ENCODE results near the gene RAPGEF4.

RAPGEF4 gene

DNA sequence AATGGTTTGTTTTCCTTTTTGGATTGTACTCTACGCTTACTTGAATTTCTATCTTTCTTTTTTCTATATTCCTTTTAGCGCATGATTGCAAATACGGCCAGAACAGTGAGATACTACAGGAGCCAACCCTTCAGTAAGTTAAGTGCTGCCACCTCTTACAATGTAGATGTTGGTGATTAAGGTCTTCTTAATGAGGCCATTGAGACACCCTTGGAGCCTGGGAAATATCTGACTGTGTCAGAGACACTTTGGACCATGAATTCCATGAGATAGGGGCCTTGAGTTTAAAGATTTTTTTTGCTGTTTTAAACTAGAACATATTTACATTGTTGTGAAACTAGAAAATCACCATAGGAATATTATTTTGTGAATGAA lies 312.9 kb downstream of the RAPGEF4 start:
- DNase-seq: no peak

DNA sequence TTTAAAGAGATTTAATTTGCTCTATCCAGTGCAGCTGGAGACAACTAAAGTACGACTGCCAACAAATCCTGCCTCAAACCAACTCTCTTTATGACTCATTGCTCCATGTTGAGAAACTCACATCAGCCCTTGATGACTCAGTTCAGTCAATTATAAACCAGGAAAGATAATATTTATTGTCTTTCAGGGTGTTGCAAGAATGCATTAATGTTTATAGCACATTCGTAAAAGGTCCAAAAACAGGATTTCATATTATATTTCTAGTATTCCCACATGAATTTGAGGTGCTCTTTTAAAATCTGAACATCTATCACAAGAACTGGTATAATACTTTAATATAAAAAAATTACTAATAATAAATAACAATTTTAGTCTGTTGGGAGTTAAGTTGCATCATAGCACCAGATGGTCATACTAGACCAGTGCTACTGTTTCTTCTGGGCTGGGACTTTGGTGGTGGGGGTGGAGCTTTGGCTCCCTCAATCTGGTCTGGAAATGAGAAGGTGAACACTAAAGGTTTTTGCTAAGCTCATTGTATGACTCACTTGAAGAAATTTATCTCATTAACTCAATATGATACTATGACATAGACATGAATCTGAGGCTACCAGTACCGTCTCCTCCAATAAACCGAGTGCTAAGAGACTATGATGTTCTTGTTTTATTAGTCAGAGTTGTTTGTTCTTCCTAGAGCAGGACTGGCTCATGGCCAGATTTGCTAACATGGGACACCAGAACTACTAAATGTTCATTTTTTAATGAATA lies 313.4 kb downstream of the RAPGEF4 start:
- DNase-seq: no peak

DNA sequence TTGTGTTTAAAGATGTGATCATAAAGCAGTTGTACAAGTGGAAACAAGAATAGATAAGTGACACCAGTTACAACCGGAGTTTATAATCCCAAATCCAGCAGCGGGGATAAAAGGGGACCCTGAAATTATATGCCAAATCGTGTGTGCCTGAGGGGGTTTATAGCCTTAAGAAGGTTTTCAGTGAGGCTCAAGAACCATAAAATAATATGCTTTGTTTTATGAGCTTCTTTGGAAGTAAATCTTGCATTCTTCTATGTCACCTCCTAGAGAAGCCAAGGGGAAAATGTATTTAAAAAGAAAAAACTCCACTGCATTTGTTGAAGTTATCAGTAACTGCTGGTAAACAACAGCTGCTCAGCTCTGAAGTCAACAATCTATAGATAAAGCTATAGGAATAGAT lies 314.2 kb downstream of the RAPGEF4 start:
- DNase-seq: no peak

DNA sequence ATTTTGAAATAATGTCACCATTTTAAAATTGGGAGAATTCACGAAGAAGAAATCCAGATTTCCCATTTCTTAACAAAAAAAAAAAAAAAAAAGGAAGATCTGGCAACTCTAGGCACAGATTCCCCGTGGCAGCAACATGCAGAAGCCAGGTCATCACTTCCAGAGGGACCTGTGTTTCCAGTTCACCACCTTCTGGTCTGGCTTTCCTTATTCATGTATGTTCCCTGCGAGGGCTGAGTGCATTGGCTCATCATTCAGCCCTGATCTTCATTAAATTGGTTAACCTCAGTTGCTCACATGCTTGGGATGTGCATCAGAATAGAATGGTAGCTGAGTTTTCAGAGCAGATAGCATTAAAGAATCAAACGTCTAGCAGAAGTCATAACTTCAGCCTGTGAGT lies 315.0 kb downstream of the RAPGEF4 start:
- no peak for DNase-seq

DNA sequence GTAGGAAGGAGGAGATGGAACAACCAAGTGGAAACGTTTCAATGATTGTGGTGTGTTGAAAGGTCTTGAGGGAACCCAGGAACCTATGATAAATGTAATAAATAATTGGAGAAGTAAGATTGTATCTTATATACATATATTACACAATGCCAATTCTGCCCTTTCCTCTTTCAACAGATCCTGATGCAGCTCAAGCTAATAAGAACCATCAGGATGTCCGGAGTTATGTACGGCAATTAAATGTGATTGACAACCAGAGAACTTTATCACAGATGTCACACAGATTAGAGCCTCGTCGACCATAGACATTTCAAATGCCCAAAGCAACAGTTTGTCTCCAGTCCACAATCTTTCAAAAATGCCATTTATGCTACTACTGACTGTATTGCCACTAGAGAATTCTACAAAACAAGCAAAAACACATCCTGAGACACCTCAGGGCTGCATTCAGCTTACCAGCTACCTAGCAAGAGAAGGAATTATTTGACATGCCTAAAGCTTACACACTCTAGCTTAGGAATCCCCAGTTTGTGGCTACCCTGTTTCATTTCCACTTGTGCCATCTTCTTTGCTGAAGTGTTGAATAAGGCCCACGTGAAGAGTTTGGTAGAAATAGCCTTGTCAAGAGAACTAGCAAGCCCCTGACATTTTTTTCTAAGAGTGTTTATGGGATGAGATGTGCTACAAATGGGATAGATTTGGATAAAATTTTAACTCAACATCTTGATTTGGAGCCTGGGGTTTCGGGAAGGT lies 316.0 kb downstream of the RAPGEF4 start:
- no peak for DNase-seq

DNA sequence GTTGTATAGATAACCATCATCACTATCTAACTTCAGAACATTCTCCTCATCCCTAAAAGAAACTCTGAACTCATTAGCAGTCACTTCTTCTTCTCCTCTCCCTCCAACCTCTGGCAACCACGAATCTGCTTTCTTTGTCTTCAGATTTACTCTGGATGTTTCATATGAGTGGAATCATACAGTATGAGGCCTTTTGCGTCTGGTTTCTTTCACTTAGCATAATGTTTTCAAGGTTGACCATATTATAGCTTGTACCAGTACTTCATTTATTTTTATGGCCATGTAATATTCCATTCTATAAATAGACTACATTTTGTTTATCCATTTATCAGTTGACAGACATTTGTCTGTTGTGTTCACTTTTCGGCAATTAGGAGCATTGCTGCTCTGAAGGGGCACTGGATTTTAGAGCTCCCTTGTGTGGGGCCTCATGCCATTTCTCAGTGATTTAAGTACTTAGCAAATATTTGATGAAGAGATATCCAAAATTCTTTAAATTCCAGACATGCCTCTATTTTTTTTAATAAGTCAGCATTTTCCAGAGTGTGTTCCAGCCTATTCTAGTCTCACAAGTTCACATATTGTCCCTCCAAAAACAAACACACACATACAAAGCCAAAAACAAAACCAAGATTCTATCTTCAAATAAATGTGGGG lies 317.5 kb downstream of the RAPGEF4 start:
- no peak for DNase-seq

DNA sequence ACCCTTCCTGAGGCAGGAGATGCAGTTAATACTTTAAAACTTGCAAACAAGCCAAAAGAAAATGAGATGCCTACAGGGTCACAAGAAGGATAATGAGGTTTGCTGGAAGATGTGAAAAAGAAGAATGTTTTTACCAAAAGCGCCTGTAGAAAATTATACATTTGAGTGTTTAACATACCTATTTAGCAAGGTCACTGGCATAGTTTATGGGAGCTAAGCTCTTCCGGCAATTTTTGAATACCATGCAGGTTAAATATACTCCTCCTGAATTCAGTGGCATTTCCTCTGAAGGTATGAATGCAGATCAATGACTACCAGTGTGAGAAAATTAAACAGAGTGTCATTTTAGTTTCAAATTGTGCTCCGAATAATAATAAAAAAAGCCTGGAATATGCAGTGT lies 318.8 kb downstream of the RAPGEF4 start:
- no peak for DNase-seq

DNA sequence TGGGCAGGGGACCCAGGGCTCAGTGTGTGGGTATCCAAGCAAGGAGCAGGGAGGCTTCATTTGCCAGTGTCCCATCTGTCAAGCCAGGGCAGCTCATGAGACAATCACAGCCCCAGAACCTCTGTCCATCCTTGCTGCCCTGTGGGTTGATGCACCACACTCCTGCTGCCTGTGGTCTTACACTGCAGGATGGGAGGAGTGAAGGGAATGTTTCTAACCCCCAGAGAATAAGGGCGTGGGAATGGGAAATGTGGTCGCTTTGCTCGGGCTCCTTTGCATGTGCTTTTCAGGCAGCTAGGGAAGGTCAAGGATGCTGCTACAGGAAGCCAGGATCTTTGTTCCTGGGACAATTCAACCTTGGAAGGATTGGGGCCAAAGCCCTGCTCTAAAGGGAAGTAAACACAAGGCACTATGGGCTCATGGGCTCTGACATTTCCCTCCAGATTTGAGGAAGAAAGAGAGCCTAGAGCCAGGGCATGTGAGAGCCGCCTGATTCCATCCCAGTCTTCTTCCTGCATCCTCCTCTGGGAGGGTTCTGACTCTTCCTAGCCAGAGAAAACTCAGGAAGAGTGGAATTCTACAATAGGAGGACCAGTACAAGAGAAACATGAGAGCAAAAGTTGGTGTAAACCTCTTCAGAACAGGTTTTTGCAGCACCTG lies 321.2 kb downstream of the RAPGEF4 start:
- DNase-seq: no peak

DNA sequence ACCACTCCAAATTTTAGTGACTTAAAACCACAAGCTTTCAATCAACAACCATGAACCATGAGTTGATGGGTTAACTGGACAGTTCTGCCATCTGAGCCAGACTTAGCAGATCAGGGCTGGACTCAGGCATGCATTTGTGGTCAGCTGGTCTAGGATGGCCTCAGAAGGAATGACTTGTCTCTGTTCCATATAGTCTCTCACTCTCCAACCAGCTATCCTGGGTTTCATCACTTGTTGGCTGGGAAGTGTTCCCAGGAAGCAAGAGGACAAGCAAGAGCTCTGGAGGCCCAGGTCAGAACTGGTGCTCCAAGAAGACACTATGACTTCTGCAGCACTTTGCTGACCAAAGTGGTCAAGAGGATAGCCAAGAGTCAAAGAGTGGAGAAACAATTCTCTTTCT lies 322.5 kb downstream of the RAPGEF4 start:
- no peak for DNase-seq

DNA sequence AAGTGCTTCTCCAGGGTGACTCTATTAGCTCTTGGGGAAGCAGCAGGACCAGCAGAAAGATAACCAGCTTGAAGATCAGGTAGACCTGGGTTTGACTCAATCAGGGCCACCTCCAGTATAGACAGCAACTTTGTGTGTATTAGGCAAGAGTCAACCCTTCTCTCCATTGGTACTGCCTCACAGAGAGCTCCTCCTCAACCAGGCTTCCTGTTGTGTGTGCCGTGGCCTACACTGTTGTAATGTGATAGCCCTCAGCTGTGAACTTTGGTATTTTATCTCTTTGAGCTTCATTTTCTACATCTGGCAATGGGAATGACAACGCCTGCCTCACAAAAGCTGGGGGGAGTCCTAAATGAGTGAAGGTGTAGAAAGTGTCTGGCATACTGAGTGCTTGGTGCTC lies 323.0 kb downstream of the RAPGEF4 start:
- no peak for DNase-seq

DNA sequence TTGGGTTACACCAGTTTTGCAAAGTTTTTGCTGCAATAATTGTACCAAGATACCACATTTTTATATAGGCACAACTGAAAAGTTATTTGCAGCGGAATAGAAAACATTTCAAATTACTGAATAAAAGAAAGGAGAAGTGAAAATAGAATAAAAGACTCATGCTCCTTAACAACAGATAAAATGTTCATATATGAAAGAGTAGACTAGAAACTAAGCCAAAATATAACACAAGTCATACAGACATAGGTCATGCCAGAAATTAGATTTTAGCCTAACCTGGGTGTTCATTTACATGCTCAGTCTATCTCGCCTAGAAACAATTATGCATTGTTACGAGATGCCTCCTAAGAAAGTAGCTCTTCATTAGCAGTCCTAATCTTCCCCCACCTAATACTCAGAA lies 323.6 kb downstream of the RAPGEF4 start:
- no peak for DNase-seq

DNA sequence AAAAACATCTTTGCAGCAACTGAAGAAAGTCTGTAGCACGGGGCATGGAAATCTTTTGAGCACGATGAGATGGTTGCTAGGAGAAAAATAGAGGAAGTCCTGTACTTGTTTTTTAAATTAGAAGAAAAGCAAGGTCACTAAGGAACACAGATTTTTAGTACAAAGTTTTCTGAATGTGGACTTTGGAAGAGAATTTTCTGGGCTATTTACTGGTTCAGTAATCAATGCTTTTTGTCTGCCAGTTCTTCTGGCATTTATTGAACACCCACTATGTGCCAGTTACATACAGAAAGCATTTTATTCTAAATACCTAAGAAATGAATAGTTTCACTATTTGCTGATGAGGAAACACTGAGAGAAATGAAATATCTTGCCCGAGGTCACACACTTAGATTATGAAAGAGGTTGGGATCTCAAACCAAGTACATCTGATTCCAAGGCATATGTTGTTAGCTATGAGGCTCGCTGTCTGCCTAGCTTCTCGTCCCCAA lies 324.4 kb downstream of the RAPGEF4 start:
- no peak for DNase-seq

DNA sequence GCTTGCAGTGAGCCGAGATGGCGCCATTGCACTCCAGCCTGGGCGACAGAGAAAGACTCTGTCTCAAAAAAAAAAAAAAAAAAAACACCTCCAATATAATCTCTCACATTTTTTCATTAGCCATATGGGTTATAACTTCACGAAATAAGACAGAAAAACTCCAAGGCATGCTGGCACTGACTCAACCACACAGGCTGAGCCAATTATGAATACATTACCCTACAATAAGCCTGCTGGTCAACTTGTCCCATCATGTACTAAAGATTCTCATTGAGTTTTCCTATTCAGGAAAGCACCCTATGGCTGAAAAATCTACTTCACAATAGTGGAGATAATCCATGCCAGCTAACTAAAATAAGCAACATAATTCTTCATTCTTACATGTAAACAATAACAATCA lies 327.2 kb downstream of the RAPGEF4 start:
- no peak for DNase-seq

DNA sequence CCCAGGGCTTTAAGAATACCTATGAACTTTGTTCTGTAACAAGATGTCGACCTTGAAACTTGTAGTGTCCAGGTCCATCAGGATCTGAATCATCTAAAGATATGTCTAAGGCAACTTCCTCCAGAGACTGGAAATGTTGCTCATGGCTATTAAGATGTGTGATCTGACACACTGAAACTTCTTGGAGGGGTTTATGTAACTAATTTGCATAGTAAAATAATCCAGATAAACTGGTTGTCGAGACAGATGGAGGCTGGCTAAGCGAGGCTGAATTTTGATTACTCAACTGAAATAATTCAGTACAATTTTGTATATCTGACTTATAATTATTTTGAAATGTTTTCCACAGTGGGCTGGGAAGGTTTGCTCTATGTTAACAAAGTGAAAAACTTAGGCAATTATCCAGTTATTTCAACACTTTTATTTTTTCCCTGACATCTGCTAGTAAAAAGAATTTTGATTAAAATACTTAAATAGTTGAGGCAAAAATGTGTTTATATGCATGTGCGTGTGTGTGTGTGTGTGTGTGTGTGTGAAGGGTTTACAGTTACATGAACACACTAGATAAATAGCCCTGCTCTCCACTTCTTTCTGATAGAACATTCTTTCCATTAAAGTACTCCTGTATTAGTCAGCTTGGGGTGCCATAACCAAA lies 328.6 kb downstream of the RAPGEF4 start:
- no peak for DNase-seq

DNA sequence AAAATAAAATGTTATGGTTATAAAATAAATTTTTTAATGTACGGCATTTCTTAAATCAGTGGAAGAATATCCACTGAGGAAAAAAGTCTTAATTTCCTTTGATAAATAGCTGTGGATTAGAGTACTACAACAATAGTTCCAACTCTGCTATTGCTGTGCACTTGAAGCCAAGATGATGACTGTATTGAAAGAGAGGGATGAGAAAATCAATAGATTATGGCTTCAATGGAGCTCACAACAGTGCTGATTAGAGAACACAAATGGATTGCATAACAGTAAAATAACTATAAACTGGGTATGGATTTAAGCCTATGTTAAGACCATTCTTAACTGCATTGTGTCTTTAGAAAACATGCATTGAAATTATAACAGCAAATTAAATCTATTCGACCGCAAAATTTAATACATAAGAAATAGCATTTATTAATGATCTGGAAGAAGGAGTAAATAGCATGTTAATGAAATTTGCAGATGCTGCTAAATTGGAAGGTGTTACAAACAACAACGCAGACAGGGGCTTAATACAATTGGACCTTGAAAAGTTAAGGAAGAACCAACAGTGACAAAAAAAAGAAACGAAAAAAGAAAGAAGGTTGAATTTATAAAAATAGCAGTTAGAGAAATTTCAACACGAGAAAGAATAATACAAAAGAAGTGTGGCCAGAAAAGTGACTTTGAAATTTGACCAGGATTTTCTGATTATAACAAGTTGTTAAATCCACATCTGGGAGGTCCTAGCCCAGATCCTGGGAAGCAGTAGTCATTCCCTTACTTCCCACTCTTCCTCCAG lies 331.4 kb downstream of the RAPGEF4 start:
- DNase-seq: no peak

DNA sequence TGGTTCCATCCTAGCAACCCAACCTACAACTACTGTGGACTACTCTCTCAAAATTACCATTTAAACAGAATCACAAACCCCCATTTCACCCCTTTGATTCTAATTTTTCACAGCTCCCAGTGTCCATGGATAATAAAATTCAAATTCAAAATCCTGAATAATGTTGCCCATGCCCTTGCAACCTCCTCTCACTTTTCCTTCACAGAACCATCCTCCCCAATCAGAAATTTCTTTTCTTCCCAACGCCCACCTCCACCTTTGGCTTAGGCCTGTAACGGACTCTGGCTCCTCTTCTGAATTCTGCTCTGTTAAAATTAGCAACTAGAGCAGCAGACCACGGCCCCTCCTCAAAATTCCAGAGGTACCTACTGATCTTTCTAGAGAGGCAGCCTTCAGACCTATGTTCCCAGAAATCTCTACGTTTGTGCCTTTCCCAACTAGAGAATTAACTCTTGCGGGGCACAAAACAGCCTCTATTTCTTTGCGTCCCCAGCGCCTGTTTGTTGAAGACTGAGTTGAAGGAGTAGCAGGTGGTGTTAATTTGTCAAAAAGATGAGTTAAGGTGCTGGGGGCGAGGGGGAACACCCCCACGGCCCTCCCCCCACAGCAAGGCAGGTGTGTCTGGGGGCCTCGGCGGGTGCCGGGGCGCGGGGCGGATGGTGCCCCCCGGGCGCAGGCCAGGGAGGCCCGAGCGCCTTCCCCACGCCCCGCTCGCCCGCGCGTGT lies 339.6 kb downstream of the RAPGEF4 start:
- DNase-seq: no peak

DNA sequence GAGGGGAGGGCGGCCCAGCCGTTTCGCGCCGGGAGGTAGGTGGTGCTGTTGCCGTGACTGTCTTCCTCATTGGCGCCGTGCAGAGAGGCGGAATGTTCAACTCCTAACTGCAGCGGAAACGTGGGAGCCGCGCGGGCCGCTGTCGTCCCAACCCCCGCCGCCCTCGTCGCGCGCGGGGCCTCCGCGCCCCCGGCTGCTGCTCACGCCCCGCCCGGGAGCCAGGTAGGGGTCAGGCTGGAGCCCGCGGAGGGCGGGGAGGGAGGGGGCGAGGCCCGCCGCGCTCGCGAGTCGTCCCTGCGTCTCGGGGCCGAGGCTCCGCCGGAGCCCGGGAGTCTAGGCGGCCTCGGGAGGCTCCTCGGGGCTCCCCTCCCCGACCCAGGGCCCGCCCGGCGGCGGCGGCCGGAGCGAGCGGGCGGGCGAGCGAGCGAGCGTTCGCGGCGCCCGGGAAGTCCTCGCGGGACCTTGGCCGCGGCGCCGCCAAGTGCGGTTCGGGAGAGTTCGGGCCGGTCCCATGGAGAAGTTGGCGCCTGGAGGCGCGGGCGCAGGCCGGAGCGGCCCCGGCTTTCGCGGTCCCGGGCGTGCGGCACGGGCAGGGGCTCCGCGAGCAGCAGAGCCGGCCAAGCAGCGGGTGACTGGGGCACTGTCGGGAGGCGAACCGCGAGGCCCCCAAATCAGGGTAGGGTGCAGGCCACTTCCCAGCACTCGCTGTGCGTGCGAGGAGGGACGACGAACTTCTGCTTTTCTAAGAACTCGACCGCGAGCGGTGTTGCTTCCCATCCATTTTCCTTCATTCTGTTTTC lies 340.3 kb downstream of the RAPGEF4 start, which contains the start of gene MAP3K20:
MAP3K20 (plus strand) TSS at position 66 of the 800 bp plus-strand sequence. CDS start 15,186 bp downstream, outside the sequence.
- DNase-seq: peak; percentile 30

DNA sequence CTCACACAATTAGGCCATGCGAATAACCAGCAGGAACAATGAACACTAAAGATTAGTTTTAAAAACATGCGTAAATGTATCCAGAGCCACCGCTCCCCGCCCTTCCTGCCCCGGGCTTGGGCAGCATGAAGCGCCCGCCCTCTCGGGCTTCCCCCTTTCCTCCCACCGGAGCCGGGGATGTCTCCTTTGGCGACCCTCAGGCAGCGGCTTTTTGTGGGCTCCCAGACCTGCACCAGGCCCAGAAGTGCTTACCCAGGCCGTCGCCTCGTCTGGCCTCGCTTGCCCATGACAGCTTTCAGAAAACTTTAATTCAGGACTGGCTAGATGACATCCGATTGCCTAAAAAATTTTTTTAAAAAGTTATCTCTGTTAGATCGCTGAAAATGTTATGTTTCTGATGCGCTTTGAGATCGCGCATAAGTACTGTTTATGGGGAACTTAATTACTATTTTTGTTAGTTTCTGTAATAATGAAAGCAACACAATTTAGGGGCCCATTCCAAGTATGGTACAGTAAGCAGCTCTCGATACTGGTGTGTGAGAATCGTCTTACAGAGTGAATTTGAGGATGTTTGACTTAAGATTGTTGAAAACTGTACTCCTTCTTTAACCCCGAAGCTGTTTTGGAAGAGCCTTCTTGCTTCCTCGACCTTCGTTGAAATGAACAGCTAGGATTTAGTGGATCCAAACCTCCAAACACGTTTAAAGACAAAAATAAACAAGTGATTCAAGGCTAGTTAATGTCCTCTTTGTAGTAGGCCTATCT lies 341.1 kb downstream of the RAPGEF4 start:
- peak; percentile 3 for DNase-seq

DNA sequence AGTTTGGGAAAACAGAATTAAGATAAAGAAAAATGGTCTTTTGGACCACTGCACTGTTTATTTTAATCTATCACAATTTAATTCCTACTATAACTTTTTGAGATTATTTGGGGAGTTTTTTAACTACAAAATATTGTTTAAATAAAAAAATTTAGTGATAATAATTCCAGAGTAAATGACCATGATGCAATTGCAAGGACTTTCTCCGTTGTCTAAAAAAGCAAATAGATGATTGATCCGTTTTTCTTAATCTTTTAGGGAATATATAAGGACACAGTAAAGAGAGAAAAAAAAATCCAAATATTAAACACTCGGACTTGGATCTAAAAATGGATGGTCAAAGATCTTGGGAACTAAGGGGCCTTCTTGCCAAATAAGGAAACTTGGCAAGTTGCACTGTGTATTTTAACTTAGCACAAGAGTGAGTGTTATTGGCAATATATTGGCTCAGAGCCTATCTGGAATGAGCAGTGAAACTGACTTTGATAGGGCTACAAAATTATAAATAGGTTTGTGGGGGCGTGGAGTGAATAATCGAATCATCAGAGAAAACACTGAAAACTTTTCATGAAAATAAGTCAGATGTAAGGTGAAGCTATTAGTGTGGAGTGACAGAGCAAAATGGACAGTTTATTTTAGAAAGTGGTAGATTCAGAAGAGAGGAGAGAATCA lies 342.0 kb downstream of the RAPGEF4 start:
- DNase-seq: no peak
